ENCODE measurements around the gene MTHFD2. TPM values are rescaled to one million over a fixed set of nuclear protein-coding genes. Genes with fewer than 3 reads are reported as not detected.

The MTHFD2 gene
- total RNA-seq, 1 donor, result 32.1 TPM

DNA sequence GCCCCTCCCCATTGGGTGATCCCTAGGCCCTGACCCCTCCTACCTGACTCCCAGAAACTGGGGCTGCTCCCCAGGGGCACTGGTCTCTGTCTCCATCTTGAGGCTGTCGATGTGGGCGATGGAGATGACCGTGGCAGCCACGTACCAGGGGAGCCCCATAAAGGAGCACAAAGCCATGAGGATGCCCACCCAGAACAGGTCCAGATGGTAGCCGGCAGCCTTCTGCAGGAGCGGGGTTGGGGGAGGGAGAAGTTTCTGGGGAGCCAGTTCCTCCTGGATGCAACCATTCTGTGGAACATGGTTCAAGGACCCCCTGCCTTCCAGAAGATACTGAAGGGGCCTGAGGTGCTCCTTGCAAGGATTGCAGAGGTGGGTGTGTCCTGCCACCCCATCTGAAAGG, 34.0 kb downstream of the MTHFD2 start:
- no peaks in the 10 kb centered on the region for H3K9me3 ChIP-seq (ENCODE audit: low read depth, low read length)
- no peaks in the 10 kb centered on the region for H3K27me3 ChIP-seq (ENCODE audit: insufficient read depth, low read length)
- H3K4me3 ChIP-seq (ENCODE audit: low read length), result no peak overlapping the region
- no peaks in the 10 kb centered on the region for H3K4me1 ChIP-seq (ENCODE audit: insufficient read depth, low read length)

- Histone ChIP-seq H3K9me3 (ENCODE audit: low read depth, low read length) (no peaks in the 10 kb centered on the region), H3K27me3 (ENCODE audit: insufficient read depth, low read length) (no peaks in the 10 kb centered on the region), H3K4me3 (ENCODE audit: low read length) (no peak overlapping the region), H3K4me1 (ENCODE audit: insufficient read depth, low read length) (no peaks in the 10 kb centered on the region)
Observed at GRCh38 chr2:74233648-74234047, 35.2 kb downstream of the MTHFD2 start.

DNA sequence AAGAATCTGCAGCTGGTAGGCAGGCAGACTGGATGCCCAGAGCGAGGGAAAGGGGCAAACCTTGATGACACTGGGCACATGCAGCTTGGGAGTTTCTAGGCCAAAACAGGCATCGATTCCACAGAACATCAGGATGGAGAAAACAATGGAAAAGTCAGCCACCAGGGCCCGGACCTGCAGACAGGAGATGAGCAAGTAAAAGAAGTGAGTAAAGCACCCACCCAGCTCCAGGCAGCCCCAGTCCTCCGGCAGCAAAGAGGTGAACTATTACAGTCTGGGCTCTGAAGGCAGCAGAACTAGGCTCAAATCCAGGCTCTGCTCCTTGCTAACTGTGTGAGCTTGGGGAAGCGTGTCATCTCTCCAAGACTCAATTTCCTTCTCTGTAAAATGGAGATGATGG, 36.6 kb downstream of the MTHFD2 start:
- Histone ChIP-seq H3K27me3 (ENCODE audit: insufficient read depth, low read length) (no peaks in the 10 kb centered on the region), H3K4me3 (ENCODE audit: low read length) (no peak overlapping the region)

GRCh38 chr2:74238879-74239278, 40.5 kb downstream of the MTHFD2 start:
- Histone ChIP-seq H3K4me3 (ENCODE audit: low read length) (no peak overlapping the region), H3K9me3 (ENCODE audit: low read depth, low read length) (no peaks in the 10 kb centered on the region), H3K27me3 (ENCODE audit: insufficient read depth, low read length) (no peaks in the 10 kb centered on the region), H3K4me1 (ENCODE audit: insufficient read depth, low read length) (no peaks in the 10 kb centered on the region)

More for the DNA sequence above, 36.6 kb downstream of the MTHFD2 start:
- no peaks in the 10 kb centered on the region for H3K4me1 ChIP-seq (ENCODE audit: insufficient read depth, low read length)
- H3K9me3 ChIP-seq (ENCODE audit: low read depth, low read length), result no peaks in the 10 kb centered on the region

- H3K27me3 ChIP-seq (ENCODE audit: insufficient read depth, low read length), result no peaks in the 10 kb centered on the region
Observed at GRCh38 chr2:74239346-74239745, 40.9 kb downstream of the MTHFD2 start.

GRCh38 chr2:74242354-74243071, 44.1 kb downstream of the MTHFD2 start:
- Histone ChIP-seq H3K9me3 (ENCODE audit: low read depth, low read length) (no peaks in the 10 kb centered on the region), H3K4me3 (ENCODE audit: low read length) (no peak overlapping the region), H3K27me3 (ENCODE audit: insufficient read depth, low read length) (no peaks in the 10 kb centered on the region), H3K4me1 (ENCODE audit: insufficient read depth, low read length) (no peaks in the 10 kb centered on the region)

More at GRCh38 chr2:74239346-74239745, 40.9 kb downstream of the MTHFD2 start:
- no peaks in the 10 kb centered on the region for H3K4me1 ChIP-seq (ENCODE audit: insufficient read depth, low read length)
- no peaks in the 10 kb centered on the region for H3K9me3 ChIP-seq (ENCODE audit: low read depth, low read length)
- H3K4me3 ChIP-seq (ENCODE audit: low read length), result no peak overlapping the region

GRCh38 chr2:74244286-74244685, 45.9 kb downstream of the MTHFD2 start:
- H3K27me3 ChIP-seq (ENCODE audit: insufficient read depth, low read length), result no peaks in the 10 kb centered on the region

GRCh38 chr2:74246496-74247195, 48.2 kb downstream of the MTHFD2 start:
- Histone ChIP-seq H3K27me3 (ENCODE audit: insufficient read depth, low read length) (no peaks in the 10 kb centered on the region), H3K9me3 (ENCODE audit: low read depth, low read length) (no peaks in the 10 kb centered on the region), H3K4me3 (ENCODE audit: low read length) (no peak overlapping the region), H3K4me1 (ENCODE audit: insufficient read depth, low read length) (no peaks in the 10 kb centered on the region)

More at GRCh38 chr2:74244286-74244685, 45.9 kb downstream of the MTHFD2 start:
- H3K9me3 ChIP-seq (ENCODE audit: low read depth, low read length), result no peaks in the 10 kb centered on the region
- H3K4me3 ChIP-seq (ENCODE audit: low read length), result no peak overlapping the region
- H3K4me1 ChIP-seq (ENCODE audit: insufficient read depth, low read length), result no peaks in the 10 kb centered on the region

- no peaks in the 10 kb centered on the region for H3K9me3 ChIP-seq (ENCODE audit: low read depth, low read length)
- H3K4me3 ChIP-seq (ENCODE audit: low read length), result no peak overlapping the region
- H3K27me3 ChIP-seq (ENCODE audit: insufficient read depth, low read length), result no peaks in the 10 kb centered on the region
- no peaks in the 10 kb centered on the region for H3K4me1 ChIP-seq (ENCODE audit: insufficient read depth, low read length)
Observed at GRCh38 chr2:74249406-74250122, 51.1 kb downstream of the MTHFD2 start.

DNA sequence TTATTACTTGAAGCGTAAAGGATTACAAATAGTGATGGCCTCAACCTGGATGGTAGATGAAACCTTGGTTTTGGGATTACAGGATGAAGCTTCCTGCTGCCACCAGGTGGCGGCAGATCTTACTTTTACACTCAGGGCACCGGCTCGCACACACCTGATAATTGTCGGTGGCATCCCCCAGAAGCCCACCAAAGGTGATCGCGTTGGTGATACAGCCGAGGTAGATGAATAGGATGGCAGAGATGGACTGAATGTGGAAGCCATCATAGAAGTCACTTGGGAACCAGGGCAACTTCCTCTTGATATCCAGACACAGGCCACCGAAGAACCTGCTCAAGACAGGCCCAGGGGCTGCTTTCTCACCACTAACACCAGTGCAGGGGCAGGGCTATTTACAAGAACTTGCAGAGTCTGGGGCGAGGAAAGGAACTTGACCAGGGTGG, 51.8 kb downstream of the MTHFD2 start:
- Histone ChIP-seq H3K27me3 (ENCODE audit: insufficient read depth, low read length) (no peaks in the 10 kb centered on the region), H3K4me1 (ENCODE audit: insufficient read depth, low read length) (no peaks in the 10 kb centered on the region), H3K9me3 (ENCODE audit: low read depth, low read length) (no peaks in the 10 kb centered on the region), H3K4me3 (ENCODE audit: low read length) (no peak overlapping the region)

DNA sequence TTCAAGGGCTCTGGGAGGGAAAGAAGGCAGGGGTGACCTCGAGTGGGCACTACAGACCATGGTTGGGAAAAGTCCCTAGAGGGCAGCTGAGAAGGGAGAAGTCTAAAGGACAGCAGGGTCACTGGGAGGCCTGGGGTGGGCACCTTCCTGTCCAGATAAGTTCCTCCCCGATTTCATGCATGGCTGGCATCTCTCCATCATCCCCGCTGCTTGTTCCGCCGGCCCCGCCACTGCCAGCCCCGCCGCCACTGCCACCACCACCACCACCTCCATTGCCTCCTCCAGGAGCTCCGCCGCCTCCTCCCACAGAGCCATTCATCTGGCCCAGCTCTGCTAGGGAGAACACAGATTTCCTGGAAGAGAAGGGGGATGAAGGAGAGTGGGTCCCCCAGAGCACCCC, 53.6 kb downstream of the MTHFD2 start:
- Histone ChIP-seq H3K9me3 (ENCODE audit: low read depth, low read length) (no peaks in the 10 kb centered on the region), H3K27me3 (ENCODE audit: insufficient read depth, low read length) (no peaks in the 10 kb centered on the region), H3K4me1 (ENCODE audit: insufficient read depth, low read length) (no peaks in the 10 kb centered on the region), H3K4me3 (ENCODE audit: low read length) (no peak overlapping the region)

DNA sequence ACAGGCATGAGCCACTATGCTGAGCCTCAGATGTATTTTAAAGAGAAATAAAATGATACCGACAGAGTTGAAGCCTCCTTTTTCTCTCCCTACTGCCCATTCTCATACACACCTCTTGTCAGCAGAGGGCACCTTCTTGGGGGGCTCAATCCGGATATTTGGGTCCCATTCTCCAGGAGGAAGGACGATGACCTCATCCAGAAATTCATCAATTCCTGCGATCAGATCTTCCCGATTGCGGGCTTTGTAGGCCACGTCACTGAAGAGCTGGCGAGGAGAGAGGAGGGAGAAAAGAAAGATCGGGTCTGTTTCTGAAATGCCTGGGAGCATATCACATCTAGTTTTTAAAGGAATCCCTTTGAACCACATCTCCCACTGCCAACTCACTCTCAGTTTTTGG, 54.4 kb downstream of the MTHFD2 start:
- Histone ChIP-seq H3K4me1 (ENCODE audit: insufficient read depth, low read length) (no peaks in the 10 kb centered on the region), H3K4me3 (ENCODE audit: low read length) (no peak overlapping the region), H3K27me3 (ENCODE audit: insufficient read depth, low read length) (no peaks in the 10 kb centered on the region), H3K9me3 (ENCODE audit: low read depth, low read length) (no peaks in the 10 kb centered on the region)

- H3K4me3 ChIP-seq (ENCODE audit: low read length), result no peak overlapping the region
- no peaks in the 10 kb centered on the region for H3K9me3 ChIP-seq (ENCODE audit: low read depth, low read length)
- no peaks in the 10 kb centered on the region for H3K4me1 ChIP-seq (ENCODE audit: insufficient read depth, low read length)
- H3K27me3 ChIP-seq (ENCODE audit: insufficient read depth, low read length), result no peaks in the 10 kb centered on the region
Observed at GRCh38 chr2:74253306-74253970, 55.0 kb downstream of the MTHFD2 start.

DNA sequence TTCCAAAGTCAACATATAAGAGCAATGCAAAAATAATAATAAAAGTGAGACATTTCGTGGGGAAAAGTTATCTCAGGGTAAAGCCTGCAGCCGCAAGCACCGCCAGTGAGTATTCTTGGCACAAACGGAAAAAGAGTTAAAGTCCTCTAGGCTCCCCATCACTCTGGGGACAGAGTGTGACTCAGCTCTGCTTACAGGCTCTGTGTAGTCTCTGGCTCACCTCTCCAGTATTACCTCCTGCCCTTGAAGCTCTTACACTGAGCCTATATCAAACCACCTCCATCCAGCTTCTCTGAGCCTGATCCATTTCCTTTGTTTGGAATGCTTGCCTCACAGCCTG, 55.5 kb downstream of the MTHFD2 start:
- Histone ChIP-seq H3K27me3 (ENCODE audit: insufficient read depth, low read length) (no peaks in the 10 kb centered on the region), H3K4me3 (ENCODE audit: low read length) (no peak overlapping the region), H3K4me1 (ENCODE audit: insufficient read depth, low read length) (no peaks in the 10 kb centered on the region), H3K9me3 (ENCODE audit: low read depth, low read length) (no peaks in the 10 kb centered on the region)

DNA sequence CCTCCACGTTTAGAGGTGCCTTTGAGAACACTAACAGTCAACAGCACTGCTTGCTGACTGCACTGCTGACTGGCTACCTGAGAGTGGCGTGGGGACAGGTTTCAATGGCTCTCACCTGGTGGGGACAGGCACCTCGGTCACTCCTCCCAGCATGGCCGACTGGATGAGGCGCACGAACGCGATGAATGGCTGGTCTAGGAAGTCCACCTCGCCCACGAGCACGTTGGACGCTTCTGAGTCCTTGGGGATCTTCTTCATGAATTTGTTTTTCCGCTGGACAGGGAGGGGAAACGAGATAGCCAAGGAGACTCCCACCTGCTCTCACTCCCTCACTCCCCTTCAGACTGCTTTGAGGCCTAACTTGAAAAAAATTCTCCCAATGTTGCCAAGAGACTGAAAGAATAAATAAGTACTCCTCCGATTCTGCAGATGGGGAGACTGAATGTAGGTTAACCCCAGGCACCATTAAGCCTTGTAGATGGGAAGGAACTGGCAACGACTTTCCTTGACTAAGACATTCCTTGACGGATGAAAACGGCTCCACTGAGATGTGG, 57.3 kb downstream of the MTHFD2 start:
- H3K4me1 ChIP-seq (ENCODE audit: insufficient read depth, low read length), result no peaks in the 10 kb centered on the region
- no peaks in the 10 kb centered on the region for H3K9me3 ChIP-seq (ENCODE audit: low read depth, low read length)
- H3K4me3 ChIP-seq (ENCODE audit: low read length), result no peak overlapping the region
- H3K27me3 ChIP-seq (ENCODE audit: insufficient read depth, low read length), result no peaks in the 10 kb centered on the region
